LNCaP clone FGC (cell line): ENCODE data around the gene KIF17.

ENCODE experiments used
- DNase-seq: peaks from one replicate; pipeline ENCODE4 v3.0.0-alpha.2; 2011; ENCODE audit warnings: low read depth
- H3K4me3 ChIP-seq: 2 replicates; pipeline ENCODE4 v1.5.1; 2011; ENCODE audit warnings: mild to moderate bottlenecking, low read depth, low read length, control low read depth
- TF ChIP-seq, protein P1 (sequence below): IDR thresholded peaks from 2 replicates; pipeline ENCODE4 v1.5.1; 2012; ENCODE audit warnings: mild to moderate bottlenecking; ENCODE audit not compliant: control insufficient read depth, insufficient read depth; ENCODE audit errors: extremely low read depth

Gene KIF17

DNA sequence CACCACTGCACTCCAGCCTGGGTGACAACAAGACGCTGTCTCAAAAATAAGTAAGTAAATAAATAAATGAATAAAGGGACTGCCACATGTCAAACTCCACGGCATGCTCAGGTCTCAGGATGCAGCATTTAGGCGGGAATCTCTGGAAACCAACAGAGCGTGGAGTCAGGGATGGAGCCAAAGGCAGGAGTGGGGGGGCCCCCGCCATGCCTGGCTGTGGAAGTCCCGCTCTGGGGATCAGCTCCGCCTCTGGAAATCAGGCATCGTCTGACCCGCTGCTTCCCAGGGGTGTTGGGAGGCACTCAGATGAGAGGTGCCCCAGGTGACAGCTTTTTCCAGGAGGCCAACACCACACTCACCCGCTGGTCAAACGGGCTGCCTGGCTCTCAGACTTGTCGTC, 20.2 kb downstream of the KIF17 start:
- TF ChIP-seq, protein P1, sequence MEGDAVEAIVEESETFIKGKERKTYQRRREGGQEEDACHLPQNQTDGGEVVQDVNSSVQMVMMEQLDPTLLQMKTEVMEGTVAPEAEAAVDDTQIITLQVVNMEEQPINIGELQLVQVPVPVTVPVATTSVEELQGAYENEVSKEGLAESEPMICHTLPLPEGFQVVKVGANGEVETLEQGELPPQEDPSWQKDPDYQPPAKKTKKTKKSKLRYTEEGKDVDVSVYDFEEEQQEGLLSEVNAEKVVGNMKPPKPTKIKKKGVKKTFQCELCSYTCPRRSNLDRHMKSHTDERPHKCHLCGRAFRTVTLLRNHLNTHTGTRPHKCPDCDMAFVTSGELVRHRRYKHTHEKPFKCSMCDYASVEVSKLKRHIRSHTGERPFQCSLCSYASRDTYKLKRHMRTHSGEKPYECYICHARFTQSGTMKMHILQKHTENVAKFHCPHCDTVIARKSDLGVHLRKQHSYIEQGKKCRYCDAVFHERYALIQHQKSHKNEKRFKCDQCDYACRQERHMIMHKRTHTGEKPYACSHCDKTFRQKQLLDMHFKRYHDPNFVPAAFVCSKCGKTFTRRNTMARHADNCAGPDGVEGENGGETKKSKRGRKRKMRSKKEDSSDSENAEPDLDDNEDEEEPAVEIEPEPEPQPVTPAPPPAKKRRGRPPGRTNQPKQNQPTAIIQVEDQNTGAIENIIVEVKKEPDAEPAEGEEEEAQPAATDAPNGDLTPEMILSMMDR: no peak
- DNase-seq: no peak
- H3K4me3 ChIP-seq: no peak overlapping the region

- no peak for DNase-seq
- peak overlapping the region; percentile 52 for H3K4me3 ChIP-seq
- TF ChIP-seq, protein P1: peak; percentile 62
Measured at GRCh38 chr1:20696397-20697333, 21.1 kb downstream of the KIF17 start.

DNA sequence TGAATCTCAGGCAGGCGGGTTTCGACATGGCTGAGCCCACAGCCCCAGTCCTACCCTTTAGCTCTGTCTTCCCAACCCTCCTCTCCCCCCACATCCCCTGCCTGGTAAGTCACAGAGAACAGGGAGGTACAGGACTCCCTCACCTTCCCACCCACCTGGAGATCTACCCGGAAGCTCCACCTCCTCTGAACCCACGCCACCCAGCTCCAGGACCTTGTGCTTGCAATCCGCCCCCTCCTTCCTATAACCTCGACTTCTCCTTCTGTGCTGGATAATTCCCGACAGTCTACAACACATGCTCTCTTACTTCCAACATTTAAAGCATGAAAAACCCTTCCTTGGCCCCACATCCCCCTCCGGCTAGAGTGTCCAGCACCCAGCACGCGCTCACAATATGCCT, 22.3 kb downstream of the KIF17 start:
- no peak for DNase-seq
- TF ChIP-seq, protein P1: no peak
- H3K4me3 ChIP-seq: no peak overlapping the region

DNA sequence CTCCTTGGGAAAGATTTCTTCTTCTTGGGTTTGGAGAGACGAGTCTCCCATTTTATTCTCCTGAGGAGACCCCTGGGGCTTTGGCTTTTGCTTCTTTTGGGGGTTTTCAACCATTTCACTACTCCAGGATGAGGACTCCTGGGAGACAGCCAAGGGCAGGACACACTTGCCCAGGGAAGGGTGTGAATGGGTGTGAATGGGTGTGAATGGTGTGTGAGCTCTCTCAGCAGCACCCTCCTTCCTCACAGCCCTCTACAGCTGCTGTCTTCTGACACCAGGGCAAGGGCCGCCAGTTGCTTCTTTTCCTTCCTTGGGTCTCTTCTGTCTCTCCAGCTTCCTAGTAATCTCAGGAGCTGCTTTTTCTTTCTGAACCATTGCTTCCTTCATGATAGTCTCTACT, 24.2 kb downstream of the KIF17 start:
- no peak overlapping the region for H3K4me3 ChIP-seq
- TF ChIP-seq, protein P1: no peak
- DNase-seq: no peak

DNA sequence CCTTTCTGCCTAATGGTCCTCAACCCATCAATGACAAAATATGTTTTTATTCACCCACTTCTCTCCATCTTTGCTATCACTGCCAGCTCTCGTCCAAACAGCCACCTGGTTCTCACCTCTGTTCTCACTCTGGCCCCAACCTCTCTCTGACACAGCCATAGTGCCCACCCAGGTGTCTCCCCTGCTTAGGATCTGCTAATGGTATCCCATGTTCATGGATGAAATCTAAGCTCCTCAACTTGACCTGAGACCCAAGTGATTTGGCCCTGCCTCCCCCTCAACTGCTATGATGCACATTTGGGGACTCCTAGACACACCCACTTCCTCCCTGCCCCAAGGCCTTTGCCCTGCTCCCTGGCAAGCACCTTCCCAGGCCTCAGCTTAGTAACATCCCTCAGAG, 25.9 kb downstream of the KIF17 start:
- TF ChIP-seq, protein P1: no peak
- no peak for DNase-seq
- H3K4me3 ChIP-seq: no peak overlapping the region

- no peak overlapping the region for H3K4me3 ChIP-seq
- no peak for DNase-seq
- TF ChIP-seq, protein P1: no peak
Measured at GRCh38 chr1:20689645-20690056, 28.2 kb downstream of the KIF17 start.
